Central memory CD8-positive, alpha-beta T cell (primary cell): ENCODE results near the gene SETD1B.
"Not testable (repeated sequence)": the region's sequence is repeated elsewhere in the genome, so short reads cannot be mapped to it uniquely, and the experiment has no call there.

Source experiments
- ATAC-seq: fragments of 150-1000 bp; cut with Tn5 transposase; replicated peaks from 2 replicates; pipeline ENCODE4 v1.10.0; 2022; ENCODE audit warnings: mild to moderate bottlenecking, moderate FRiP score, moderate number of reproducible peaks; ENCODE audit not compliant: poor library complexity, severe bottlenecking; ENCODE audit errors: extremely low read depth
- DNase-seq, 2 donors: peaks; one replicate each; pipeline ENCODE4 v3.0.0; 2021; ENCODE audit warnings: low spot score in 2 of 2
- H3K27ac Mint-ChIP-seq: one replicate; pipeline ENCODE4 v1.8.0; 2022; ENCODE audit warnings: low read depth, mild to moderate bottlenecking, moderate library complexity, mixed read lengths
- H3K27me3 Mint-ChIP-seq: one replicate; pipeline ENCODE4 v1.8.0; 2022; ENCODE audit warnings: mixed read lengths
- H3K36me3 Mint-ChIP-seq: one replicate; pipeline ENCODE4 v1.8.0; 2022; ENCODE audit warnings: mild to moderate bottlenecking, moderate library complexity, mixed read lengths; ENCODE audit not compliant: insufficient read depth
- H3K4me1 Mint-ChIP-seq: one replicate; pipeline ENCODE4 v1.8.0; 2022; ENCODE audit warnings: mixed read lengths
- H3K4me3 Mint-ChIP-seq: one replicate; pipeline ENCODE4 v1.8.0; 2022; ENCODE audit warnings: mild to moderate bottlenecking, moderate library complexity, mixed read lengths
- H3K9me3 Mint-ChIP-seq: one replicate; pipeline ENCODE4 v1.8.0; 2022; ENCODE audit warnings: mixed read lengths

Gene SETD1B

DNA sequence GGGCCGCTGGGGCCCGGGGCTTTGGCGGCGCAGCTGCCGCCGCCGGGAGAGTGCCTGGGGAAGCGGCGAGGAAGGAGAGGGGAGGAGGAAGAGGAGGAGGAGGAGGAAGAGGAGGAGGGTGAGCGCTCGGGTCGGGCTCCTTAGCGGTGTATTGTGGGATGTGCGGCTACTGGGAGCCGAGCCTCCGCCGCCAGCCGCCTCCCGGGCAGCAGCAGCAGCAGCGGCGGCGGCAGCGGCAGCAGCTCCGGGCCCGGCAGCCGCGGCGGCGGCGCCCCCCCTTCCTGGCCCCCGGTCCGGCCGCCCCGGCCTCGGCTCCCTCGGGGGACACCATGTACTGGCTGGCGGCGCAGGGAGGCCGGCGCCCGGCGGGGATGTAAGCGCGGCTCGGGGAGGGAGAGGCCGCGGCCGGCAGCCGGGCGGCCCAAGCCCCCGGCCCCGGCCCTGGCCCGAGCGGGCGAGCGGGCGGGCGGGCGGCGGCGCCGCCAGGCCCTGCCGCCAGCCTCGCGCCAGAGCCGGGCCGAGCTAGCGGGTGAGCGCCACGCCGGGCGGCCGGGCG is at the start of gene SETD1B:
SETD1B (plus strand) TSS at position 149 of the 556 bp plus-strand sequence. CDS start 729 bp downstream, outside the sequence.
- Mint-ChIP-seq H3K4me3 (peak within 1 kb of the TSS; percentile 99), H3K9me3 (no peaks in the 10 kb centered on the region), H3K27ac (peak within 1 kb of the TSS; percentile 100), H3K4me1 (peaks cover 41% of the 10 kb centered on the region), H3K27me3 (no peaks in the 10 kb centered on the region), H3K36me3 (peaks cover 65% of the 10 kb centered on the region)
- ATAC-seq (no peak), DNase-seq (no peak)

DNA sequence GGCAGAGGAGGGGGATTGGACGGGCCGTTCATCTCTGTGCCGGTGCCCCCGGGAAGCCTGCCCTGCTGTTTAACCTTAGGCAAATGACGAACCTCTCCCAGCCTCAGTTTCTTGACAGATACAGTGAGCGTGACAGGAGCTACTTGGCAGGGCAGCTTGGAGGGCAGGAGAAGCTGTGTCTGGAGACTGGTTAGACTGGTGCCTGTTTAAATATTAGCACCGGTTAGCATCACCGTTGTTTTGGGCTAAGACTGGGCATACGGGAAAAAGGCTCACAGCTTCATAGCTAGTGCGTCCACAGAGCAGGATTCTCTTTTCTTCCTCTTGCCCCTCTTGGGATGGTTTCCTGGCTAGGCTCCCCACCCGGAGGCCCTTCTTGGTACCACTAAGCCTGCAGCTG is 49.0 kb upstream of the SETD1B start:
- peaks cover 11% of the 10 kb centered on the region for H3K36me3 Mint-ChIP-seq
- peak overlapping the region; percentile 46 for H3K27ac Mint-ChIP-seq
- no peak for ATAC-seq
- DNase-seq, result no peak
- no peak overlapping the region for H3K4me3 Mint-ChIP-seq
- peaks cover 6% of the 10 kb centered on the region for H3K4me1 Mint-ChIP-seq
- H3K27me3 Mint-ChIP-seq, result no peaks in the 10 kb centered on the region
- no peaks in the 10 kb centered on the region for H3K9me3 Mint-ChIP-seq

GRCh38 chr12:121755591-121755990 is 48.2 kb upstream of the SETD1B start:
- no peaks in the 10 kb centered on the region for H3K9me3 Mint-ChIP-seq
- H3K4me3 Mint-ChIP-seq, result no peak overlapping the region
- H3K27ac Mint-ChIP-seq, result no peak overlapping the region
- ATAC-seq (no peak), DNase-seq (no peak)
- no peaks in the 10 kb centered on the region for H3K27me3 Mint-ChIP-seq
- peaks cover 7% of the 10 kb centered on the region for H3K36me3 Mint-ChIP-seq
- H3K4me1 Mint-ChIP-seq, result peaks cover 6% of the 10 kb centered on the region

GRCh38 chr12:121758536-121758935 is 45.3 kb upstream of the SETD1B start:
- not testable (repeated sequence) for H3K9me3 Mint-ChIP-seq, ATAC-seq, H3K4me1 Mint-ChIP-seq, H3K4me3 Mint-ChIP-seq, H3K27me3 Mint-ChIP-seq, DNase-seq, H3K36me3 Mint-ChIP-seq, H3K27ac Mint-ChIP-seq

DNA sequence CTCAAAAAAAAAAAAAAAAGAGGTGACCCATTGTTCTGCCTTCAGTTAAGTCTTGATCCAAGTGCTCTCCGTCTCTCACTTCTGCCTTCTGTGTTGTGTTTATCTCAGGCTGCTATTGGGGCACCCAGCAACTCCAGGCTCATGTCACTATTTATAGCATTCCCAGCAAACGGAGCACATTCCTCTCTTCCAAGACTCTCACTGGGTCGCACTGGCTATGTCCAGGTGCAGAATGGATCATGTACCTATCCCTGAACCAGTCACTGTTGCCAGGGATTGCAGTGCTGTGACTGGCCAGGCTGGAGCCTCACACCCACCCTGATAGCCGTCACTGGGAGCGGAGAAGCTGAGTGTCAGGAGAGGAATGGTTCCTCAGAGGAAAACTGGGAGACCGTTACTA is 41.5 kb upstream of the SETD1B start:
- Mint-ChIP-seq H3K27ac (no peak overlapping the region), H3K9me3 (no peaks in the 10 kb centered on the region), H3K27me3 (no peaks in the 10 kb centered on the region), H3K36me3 (peaks cover 3% of the 10 kb centered on the region), H3K4me3 (no peak overlapping the region), H3K4me1 (no peaks in the 10 kb centered on the region)
- no peak for DNase-seq
- ATAC-seq, result no peak

DNA sequence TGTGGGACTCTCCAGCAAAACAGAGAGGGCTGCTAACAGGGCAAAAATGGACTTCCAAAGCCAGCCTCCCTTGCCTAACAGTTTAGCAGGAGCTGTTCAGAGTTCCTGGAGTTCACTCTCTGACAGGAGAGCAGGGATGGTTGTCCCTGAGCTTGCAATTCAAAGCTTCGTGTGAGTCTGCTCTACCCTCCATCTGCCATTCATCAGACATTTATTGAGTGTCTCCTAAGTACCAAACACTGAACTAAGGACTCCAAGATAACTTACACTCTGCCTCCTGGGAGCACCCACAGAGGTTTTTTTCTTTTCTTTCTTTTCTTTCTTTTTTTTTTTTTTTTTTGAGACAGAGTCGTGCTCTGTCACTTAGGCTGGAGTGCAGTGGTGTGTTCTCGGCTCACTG is 39.0 kb upstream of the SETD1B start:
- no peak overlapping the region for H3K27ac Mint-ChIP-seq
- no peak for DNase-seq
- no peaks in the 10 kb centered on the region for H3K4me1 Mint-ChIP-seq
- peaks cover 1% of the 10 kb centered on the region for H3K36me3 Mint-ChIP-seq
- no peak overlapping the region for H3K4me3 Mint-ChIP-seq
- no peaks in the 10 kb centered on the region for H3K27me3 Mint-ChIP-seq
- no peak for ATAC-seq
- no peaks in the 10 kb centered on the region for H3K9me3 Mint-ChIP-seq

DNA sequence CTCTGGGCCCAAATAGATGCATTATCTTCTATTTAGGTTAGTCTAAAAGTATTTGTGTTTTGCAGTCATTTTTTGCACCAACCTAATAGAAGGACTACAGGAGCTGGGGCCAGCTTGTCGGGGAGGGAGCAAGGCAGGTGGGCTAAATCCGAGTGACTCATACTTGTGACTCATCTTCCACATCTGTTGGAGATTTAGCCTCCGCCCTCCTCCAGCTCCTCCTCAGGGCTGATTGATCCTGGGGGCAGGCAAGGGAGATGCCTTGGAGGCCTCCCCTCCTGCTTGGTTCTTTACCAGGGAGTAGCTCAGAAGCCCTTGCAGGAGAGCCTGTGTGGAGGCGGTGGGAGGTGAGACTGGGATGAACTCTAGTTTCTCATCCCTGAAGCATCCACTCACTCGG is 38.2 kb upstream of the SETD1B start:
- Mint-ChIP-seq H3K27ac (no peak overlapping the region), H3K36me3 (no peaks in the 10 kb centered on the region), H3K4me3 (no peak overlapping the region), H3K27me3 (no peaks in the 10 kb centered on the region), H3K9me3 (no peaks in the 10 kb centered on the region), H3K4me1 (no peaks in the 10 kb centered on the region)
- ATAC-seq (no peak), DNase-seq (no peak)

DNA sequence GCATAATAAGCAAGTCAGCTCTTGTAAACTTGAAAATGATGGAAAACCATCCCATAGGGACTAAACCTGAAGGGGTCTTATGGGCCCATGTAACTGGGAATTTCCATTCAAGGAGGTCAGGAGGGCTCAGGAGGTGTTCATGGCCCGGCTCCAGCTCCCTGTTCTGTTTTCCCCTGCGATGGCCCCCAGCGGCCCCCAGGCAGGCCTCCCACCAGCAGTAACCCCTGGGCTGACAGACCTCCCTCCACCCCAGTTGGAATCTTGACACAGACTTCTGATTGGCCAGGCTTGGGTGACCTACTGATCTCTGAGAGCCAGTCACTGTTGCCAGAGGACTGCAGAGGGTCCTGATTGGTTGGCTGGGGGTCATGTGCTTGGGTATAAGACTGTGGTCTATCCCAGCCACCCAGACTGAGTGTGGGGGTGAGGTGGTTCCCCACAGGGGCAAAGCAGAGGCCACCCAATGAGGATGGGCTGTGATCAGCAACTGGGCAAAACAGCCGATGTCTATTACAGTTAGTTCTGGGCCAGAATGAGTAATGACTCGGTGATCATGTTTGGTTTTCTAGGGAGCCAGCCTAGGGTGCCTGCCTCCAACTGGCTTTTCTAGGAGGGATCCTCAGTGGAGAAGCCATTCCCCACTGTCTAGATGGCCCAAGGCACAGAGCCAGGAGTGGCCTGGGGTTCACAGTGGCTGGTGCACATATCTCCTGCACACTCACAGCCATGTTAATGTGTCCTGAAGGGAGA is 37.3 kb upstream of the SETD1B start:
- no peak for ATAC-seq
- no peaks in the 10 kb centered on the region for H3K4me1 Mint-ChIP-seq
- H3K4me3 Mint-ChIP-seq, result no peak overlapping the region
- no peaks in the 10 kb centered on the region for H3K27me3 Mint-ChIP-seq
- H3K9me3 Mint-ChIP-seq, result no peaks in the 10 kb centered on the region
- H3K36me3 Mint-ChIP-seq, result no peaks in the 10 kb centered on the region
- no peak for DNase-seq
- no peak overlapping the region for H3K27ac Mint-ChIP-seq

DNA sequence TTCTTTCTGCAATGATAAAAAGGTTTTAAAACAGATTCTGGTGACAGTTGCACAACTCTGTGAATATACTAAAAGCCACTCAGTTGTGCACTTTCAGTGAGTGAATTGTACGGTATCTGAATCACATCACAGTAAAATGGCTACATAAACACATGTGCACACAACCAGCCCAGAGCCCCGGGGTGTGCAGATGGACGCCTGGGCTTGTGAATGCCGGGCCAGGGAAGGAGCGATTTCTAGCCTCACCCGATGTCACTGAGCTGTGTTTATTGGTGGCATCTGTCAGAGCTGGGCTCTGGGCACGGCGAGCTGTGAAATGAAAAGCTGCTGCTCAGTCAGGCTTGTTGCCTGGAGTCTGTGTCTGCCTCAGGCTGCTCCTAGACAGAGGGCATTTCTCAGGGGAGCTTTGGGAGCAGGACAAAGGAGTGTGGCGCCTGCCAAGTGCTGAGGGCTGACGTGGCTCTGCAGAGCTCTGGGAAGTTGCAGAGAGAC is 36.2 kb upstream of the SETD1B start:
- no peak overlapping the region for H3K4me3 Mint-ChIP-seq
- no peaks in the 10 kb centered on the region for H3K4me1 Mint-ChIP-seq
- H3K9me3 Mint-ChIP-seq, result no peaks in the 10 kb centered on the region
- H3K27me3 Mint-ChIP-seq, result no peaks in the 10 kb centered on the region
- H3K27ac Mint-ChIP-seq, result no peak overlapping the region
- H3K36me3 Mint-ChIP-seq, result no peaks in the 10 kb centered on the region
- no peak for DNase-seq
- no peak for ATAC-seq

- no peak for DNase-seq
- Mint-ChIP-seq H3K27ac (no peak overlapping the region), H3K4me3 (no peak overlapping the region), H3K9me3 (no peaks in the 10 kb centered on the region), H3K36me3 (peaks cover 2% of the 10 kb centered on the region), H3K4me1 (peaks cover 6% of the 10 kb centered on the region), H3K27me3 (no peaks in the 10 kb centered on the region)
- ATAC-seq, result no peak
Observed at GRCh38 chr12:121769297-121769830, 34.4 kb upstream of the SETD1B start.

DNA sequence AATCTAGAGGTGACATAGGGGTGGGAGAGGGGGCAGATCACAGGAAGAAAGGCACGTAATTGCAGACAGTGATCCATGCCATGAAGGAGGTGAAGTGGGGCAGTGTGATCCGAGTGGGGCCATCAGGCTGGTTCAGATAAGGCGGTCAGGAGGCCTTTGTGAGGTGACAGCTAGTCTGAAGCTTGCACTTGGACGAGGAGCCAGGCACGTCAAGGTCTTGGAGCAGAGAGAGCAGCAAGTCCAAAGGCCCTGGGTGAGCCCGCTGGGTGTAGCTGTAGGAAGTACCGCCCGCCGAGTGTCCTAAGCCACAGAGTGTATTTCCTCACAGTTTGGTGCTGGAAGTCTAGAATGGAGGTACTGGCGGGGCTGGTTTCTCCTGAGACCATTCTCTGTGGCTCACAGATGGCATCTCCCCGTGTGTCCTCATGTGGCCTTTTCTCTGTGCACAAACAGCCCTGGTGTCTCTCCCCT is 33.9 kb upstream of the SETD1B start:
- no peak overlapping the region for H3K4me3 Mint-ChIP-seq
- peaks cover 3% of the 10 kb centered on the region for H3K36me3 Mint-ChIP-seq
- no peak overlapping the region for H3K27ac Mint-ChIP-seq
- peaks cover 6% of the 10 kb centered on the region for H3K4me1 Mint-ChIP-seq
- DNase-seq (no peak), ATAC-seq (no peak)
- no peaks in the 10 kb centered on the region for H3K27me3 Mint-ChIP-seq
- H3K9me3 Mint-ChIP-seq, result no peaks in the 10 kb centered on the region

DNA sequence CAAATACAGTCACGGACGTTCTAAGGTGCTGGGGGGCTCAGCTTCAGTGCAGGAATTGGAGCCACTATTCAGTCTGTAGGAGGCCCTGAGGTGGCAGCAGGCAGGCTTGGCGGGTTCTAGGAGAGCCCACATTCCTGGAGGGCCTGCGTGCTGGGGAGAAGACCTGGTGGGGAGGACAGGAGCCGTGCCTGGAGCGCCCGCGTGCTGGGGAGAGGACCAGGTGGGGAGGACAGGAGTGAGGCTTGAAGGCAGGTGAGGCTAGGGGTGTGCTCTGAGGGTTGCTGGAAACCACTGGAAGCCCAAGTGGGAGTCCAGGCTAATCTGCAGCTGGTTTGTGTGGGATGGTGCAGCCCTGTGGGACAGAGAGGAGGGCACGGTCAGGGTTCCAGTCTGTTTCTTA is 33.4 kb upstream of the SETD1B start:
- DNase-seq, result no peak
- no peak overlapping the region for H3K4me3 Mint-ChIP-seq
- peaks cover 6% of the 10 kb centered on the region for H3K4me1 Mint-ChIP-seq
- no peaks in the 10 kb centered on the region for H3K27me3 Mint-ChIP-seq
- no peaks in the 10 kb centered on the region for H3K9me3 Mint-ChIP-seq
- H3K27ac Mint-ChIP-seq, result no peak overlapping the region
- H3K36me3 Mint-ChIP-seq, result peaks cover 3% of the 10 kb centered on the region
- ATAC-seq, result no peak
